Activated T-cell treated with anti-CD3 and anti-CD28 coated beads, Interleukin-2, amount 50 U/mL, for 72 hours (primary cell): Measurements from ENCODE around the gene LRRC41. TPM values are rescaled to one million over a fixed set of nuclear protein-coding genes. Genes with fewer than 3 reads are reported as not detected.
"Not testable (repeated sequence)": the region's sequence is repeated elsewhere in the genome, so short reads cannot be mapped to it uniquely, and the experiment has no call there.

ENCODE experiments used
- ATAC-seq, 2 donors: fragments of 150-1000 bp; cut with Tn5 transposase; replicated peaks in 1 of 2; 2 replicates each; pipeline ENCODE4 v1.10.0; 2021; ENCODE audit warnings: moderate library complexity in 2 of 2, mild to moderate bottlenecking in 1 of 2
- DNase-seq, 2 donors: peaks; one replicate each; pipeline ENCODE4 v3.0.0; 2021 to 2022; ENCODE audit warnings: mixed read lengths in 1 of 2
- H3K27ac Mint-ChIP-seq: one replicate; pipeline ENCODE4 v1.8.0; 2022; ENCODE audit warnings: mild to moderate bottlenecking, moderate library complexity, mixed read lengths
- H3K27me3 Mint-ChIP-seq: one replicate; pipeline ENCODE4 v1.8.0; 2022; ENCODE audit warnings: low read depth, mixed read lengths
- H3K36me3 Mint-ChIP-seq, 2 donors: one replicate each; pipeline ENCODE4 v1.8.0; 2022; ENCODE audit warnings: mixed read lengths in 2 of 2, mild to moderate bottlenecking in 1 of 2; ENCODE audit not compliant: insufficient read depth in 2 of 2
- H3K4me1 Mint-ChIP-seq: one replicate; pipeline ENCODE4 v1.8.0; 2022; ENCODE audit warnings: low read depth, mixed read lengths
- H3K4me3 Mint-ChIP-seq, 2 donors: one replicate each; pipeline ENCODE4 v1.8.0; 2022; ENCODE audit warnings: mild to moderate bottlenecking in 2 of 2, mixed read lengths in 2 of 2, moderate library complexity in 2 of 2
- H3K9me3 Mint-ChIP-seq, 2 donors: one replicate each; pipeline ENCODE4 v1.8.0; 2022; ENCODE audit warnings: mixed read lengths in 2 of 2
- total RNA-seq, 2 donors: library from RNA; stranded (reverse); gene quantifications; one replicate each; pipeline ENCODE4 v1.2.3, GENCODE V29; 2022

LRRC41 gene
- total RNA-seq, 2 donors from 2014 or later: 47.7 to 53.4 TPM

GRCh38 chr1:46335081-46335480 is 31.7 kb upstream of the LRRC41 start:
- H3K9me3 Mint-ChIP-seq: no peaks in the 10 kb centered on the region
- no peak overlapping the region for H3K27ac Mint-ChIP-seq
- H3K4me1 Mint-ChIP-seq: peaks cover 7% of the 10 kb centered on the region
- no peaks in the 10 kb centered on the region for H3K36me3 Mint-ChIP-seq
- no peak for ATAC-seq
- no peaks in the 10 kb centered on the region for H3K27me3 Mint-ChIP-seq
- DNase-seq: no peak
- H3K4me3 Mint-ChIP-seq: no peak overlapping the region

DNA sequence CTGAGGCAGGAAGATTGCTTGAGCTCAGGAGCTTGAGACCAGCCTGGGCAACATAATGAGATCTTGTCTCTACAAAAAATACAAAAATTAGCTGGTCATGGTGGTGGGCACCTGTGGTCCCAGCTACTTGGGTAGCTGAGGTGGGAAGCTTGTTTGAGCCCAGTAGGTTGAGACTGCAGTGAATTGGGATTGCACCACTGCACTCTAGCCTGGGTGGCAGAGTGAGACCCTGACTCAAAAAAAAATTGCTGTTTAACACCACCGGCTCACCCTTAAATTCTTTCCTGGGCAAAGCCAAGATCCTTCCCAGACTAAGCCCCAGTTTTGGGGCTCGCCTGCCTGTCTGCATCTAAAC is 30.6 kb upstream of the LRRC41 start:
- H3K27ac Mint-ChIP-seq: no peak overlapping the region
- no peaks in the 10 kb centered on the region for H3K36me3 Mint-ChIP-seq
- ATAC-seq (no peak), DNase-seq (no peak)
- no peaks in the 10 kb centered on the region for H3K9me3 Mint-ChIP-seq
- H3K27me3 Mint-ChIP-seq: no peaks in the 10 kb centered on the region
- H3K4me1 Mint-ChIP-seq: no peaks in the 10 kb centered on the region
- H3K4me3 Mint-ChIP-seq: no peak overlapping the region

DNA sequence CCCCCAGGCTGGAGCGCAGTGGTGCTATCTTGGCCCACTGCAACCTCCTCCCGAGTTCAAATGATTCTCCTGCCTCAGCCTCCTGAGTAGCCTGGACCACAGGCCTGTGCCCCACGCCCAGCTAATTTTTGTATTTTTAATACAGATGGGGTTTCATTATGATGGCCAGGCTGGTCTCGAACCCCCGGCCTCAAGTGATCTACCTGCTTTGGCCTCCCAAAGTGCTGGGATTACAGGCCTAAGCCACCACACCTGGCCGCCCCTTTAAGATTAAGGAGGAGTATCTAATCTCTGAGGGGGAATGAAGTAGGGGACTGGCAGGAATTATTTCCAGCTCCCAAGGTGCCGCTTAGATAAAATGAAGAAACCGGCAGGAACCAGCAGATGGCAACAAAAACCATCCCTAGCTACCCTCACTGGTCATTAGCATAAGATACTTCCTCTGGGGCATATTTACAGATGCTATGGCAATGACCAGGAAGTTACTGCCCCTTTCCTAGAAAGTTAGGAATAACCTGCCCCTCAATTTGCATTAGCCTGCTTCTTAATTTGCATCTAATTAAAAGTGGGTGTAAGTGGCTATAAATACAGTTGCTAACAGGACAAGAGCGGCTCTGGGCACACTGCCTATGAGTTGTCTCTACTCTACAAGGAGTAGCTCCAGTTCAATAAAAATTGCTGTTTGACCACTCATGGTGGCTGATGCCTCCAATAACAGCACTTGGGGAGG is 30.0 kb upstream of the LRRC41 start:
- ATAC-seq (no peak), DNase-seq (no peak)
- Mint-ChIP-seq H3K27me3 (no peaks in the 10 kb centered on the region), H3K4me3 (no peak overlapping the region), H3K27ac (no peak overlapping the region), H3K4me1 (no peaks in the 10 kb centered on the region), H3K9me3 (no peaks in the 10 kb centered on the region), H3K36me3 (no peaks in the 10 kb centered on the region)

DNA sequence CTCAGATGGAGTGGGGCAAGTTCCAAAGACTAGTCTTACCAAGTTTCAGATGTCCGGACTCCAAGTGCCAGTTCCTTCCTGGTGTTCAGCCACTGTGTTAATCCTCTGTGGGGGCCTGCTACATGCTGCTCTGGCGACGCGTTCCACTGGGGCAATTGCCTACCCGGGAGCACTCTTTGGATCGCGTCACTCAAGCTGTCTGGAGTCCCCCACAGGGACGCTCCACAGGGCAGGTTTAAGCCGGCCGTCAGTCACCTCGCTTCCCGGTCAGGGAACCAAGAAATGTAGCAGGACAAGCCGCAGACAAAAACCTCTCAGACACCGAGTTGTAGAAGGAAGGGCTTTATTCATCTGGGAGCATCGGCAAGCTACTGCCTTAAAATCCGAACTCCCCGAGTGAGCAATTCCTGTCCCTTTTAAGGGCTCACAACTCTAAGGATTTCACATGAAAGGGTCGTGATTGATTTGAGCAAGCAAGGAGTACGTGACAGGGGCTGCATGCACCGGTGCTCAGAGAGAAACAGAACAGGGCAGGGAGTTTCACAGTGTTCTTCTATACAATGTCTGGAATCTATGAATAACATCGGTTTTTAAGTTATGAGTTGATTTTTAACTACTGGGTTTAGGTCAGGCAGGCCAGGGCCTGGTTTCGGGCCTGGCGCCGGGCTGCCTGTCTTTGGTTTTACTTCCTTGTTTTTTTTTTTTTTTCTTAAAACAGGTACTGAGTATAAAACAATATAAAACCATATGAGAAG is 28.5 kb upstream of the LRRC41 start:
- not testable (repeated sequence) for H3K27ac Mint-ChIP-seq, H3K4me3 Mint-ChIP-seq, H3K9me3 Mint-ChIP-seq, H3K27me3 Mint-ChIP-seq, ATAC-seq, DNase-seq, H3K36me3 Mint-ChIP-seq, H3K4me1 Mint-ChIP-seq

DNA sequence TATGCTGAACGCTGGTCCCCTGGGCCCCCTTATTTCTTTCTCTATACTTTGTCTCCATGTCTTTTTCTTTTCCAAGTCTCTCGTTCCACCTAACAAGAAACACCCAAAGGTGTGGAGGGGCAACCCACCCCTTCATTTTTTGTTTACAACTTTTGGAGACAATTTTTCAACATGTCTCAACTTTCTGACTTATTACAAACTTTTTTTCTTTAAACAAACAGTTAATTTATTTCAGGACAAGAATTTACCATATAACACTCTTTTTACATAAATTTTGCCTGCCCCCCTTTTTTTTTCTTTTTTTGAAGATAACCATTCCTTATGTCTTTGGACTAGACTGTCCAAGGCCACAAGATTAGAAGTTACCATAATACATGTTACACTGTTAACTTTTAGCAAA is 27.0 kb upstream of the LRRC41 start:
- not testable (repeated sequence) for H3K4me3 Mint-ChIP-seq, H3K27me3 Mint-ChIP-seq

DNA sequence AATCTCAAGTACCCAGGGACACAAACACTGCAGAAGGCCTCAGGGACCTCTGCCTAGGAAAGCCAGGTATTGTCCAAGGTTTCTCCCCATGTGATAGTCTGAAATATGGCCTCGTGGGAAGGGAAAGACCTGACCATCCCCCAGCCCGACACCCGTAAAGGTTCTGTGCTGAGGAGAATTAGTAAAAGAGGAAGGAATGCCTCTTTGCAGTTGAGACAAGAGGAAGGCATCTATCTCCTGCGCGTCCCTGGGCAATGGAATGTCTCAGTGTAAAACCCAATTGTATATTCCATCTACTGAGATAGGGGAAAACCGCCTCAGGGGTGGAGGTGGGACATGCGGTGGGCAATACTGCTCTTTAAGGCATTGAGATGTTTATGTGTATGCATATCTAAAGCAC is 26.4 kb upstream of the LRRC41 start:
- not testable (repeated sequence) for ATAC-seq, H3K36me3 Mint-ChIP-seq, H3K27ac Mint-ChIP-seq, H3K4me1 Mint-ChIP-seq, H3K9me3 Mint-ChIP-seq, H3K27me3 Mint-ChIP-seq, DNase-seq, H3K4me3 Mint-ChIP-seq

More for the DNA sequence above, 27.0 kb upstream of the LRRC41 start:
- not testable (repeated sequence) for H3K36me3 Mint-ChIP-seq, H3K4me1 Mint-ChIP-seq, H3K9me3 Mint-ChIP-seq, H3K27ac Mint-ChIP-seq, DNase-seq, ATAC-seq

DNA sequence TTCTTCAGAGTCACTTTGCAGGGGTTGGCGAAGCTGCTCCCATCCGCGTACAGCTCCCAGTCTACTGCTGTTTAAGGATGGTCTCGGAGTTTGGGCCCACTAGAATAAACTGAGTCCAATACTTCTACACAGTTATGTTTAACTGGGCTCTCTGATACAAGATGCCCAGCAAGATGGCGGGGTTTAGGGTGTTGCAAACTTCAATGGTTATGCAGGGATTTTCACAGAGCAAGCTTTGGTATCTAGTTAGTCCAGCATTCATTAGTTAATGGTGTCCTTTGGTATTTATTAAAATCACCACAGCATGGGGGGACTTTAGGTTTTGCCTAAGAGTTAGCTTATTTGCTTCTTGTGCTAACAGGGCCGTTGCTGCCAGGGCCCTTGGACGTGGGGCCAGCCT is 24.8 kb upstream of the LRRC41 start:
- H3K4me3 Mint-ChIP-seq, H3K27me3 Mint-ChIP-seq, H3K4me1 Mint-ChIP-seq, H3K9me3 Mint-ChIP-seq, H3K27ac Mint-ChIP-seq, H3K36me3 Mint-ChIP-seq, ATAC-seq, DNase-seq: not testable (repeated sequence)

GRCh38 chr1:46325285-46326076 is 22.1 kb upstream of the LRRC41 start:
- H3K9me3 Mint-ChIP-seq, DNase-seq, ATAC-seq, H3K27me3 Mint-ChIP-seq, H3K4me1 Mint-ChIP-seq, H3K27ac Mint-ChIP-seq, H3K4me3 Mint-ChIP-seq, H3K36me3 Mint-ChIP-seq: not testable (repeated sequence)

GRCh38 chr1:46322191-46322590 is 18.8 kb upstream of the LRRC41 start:
- not testable (repeated sequence) for H3K4me3 Mint-ChIP-seq, H3K27ac Mint-ChIP-seq, H3K36me3 Mint-ChIP-seq, H3K9me3 Mint-ChIP-seq, ATAC-seq, H3K4me1 Mint-ChIP-seq, DNase-seq, H3K27me3 Mint-ChIP-seq

GRCh38 chr1:46319960-46320914 is 16.8 kb upstream of the LRRC41 start:
- H3K4me1 Mint-ChIP-seq, DNase-seq, H3K9me3 Mint-ChIP-seq, H3K36me3 Mint-ChIP-seq, H3K27ac Mint-ChIP-seq, ATAC-seq, H3K4me3 Mint-ChIP-seq, H3K27me3 Mint-ChIP-seq: not testable (repeated sequence)

GRCh38 chr1:46319301-46319700 is 15.9 kb upstream of the LRRC41 start:
- H3K4me1 Mint-ChIP-seq, DNase-seq, ATAC-seq, H3K27me3 Mint-ChIP-seq, H3K4me3 Mint-ChIP-seq, H3K36me3 Mint-ChIP-seq, H3K9me3 Mint-ChIP-seq: not testable (repeated sequence)
- H3K27ac Mint-ChIP-seq: peak overlapping the region; percentile 73

DNA sequence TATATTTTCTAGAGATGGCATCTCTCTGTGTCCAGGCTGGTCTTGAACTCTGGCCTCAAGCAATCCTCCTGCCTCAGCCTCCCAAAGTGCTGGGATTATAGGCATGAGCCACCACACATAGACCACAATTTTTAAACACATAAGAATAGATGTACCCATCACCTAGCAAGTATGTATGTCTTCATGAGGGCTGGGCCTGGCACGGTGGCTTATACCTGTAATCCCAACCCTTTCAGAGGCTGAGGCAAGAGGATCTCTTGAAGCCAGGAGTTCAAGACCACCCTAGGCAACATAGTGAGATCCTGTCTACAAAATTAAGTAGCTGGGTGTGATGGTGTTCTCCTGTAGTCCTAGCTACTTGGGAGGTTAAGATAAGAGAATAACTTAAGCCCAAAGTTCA is 13.9 kb upstream of the LRRC41 start:
- Mint-ChIP-seq H3K27me3 (no peaks in the 10 kb centered on the region), H3K4me1 (no peaks in the 10 kb centered on the region), H3K9me3 (no peaks in the 10 kb centered on the region), H3K27ac (no peak overlapping the region), H3K4me3 (no peak overlapping the region), H3K36me3 (peaks cover 4 to 16% of the 10 kb centered on the region in 2 donors)
- ATAC-seq: no peak
- DNase-seq: no peak
